HCT116 (cell line): ENCODE data around the gene CACNA1F. TPM values are rescaled to one million over a fixed set of nuclear protein-coding genes. Genes with fewer than 3 reads are reported as not detected.
A peak's percentile ranks its signal among the peaks of the same experiment; 100 is the strongest.

Experiments used
- ATAC-seq: fragments of 200-7000 bp; cut with Tn5 transposase; 2 replicates; pipeline ENCODE4 v1.9.1; 2020; ENCODE audit warnings: mild to moderate bottlenecking, moderate library complexity
- BruUV-seq: library from RNA; stranded (reverse); fragments of 400-500 nt; replicated peaks from 2 replicates; lab custom pipeline; 2021; lab: Mats Ljungman, UMichigan
- CTCF ChIA-PET: fragments of 300-600 bp; sonication (Branson Sonifier 250); formaldehyde crosslinking; loops from one replicate; lab custom pipeline; 2021; ENCODE audit warnings: antibody characterized with exemption; lab: Charles Lee
- POLR2A ChIA-PET: fragments of 300-600, 350-600 bp; sonication (Branson Sonifier 250); formaldehyde crosslinking; loops from one replicate; lab custom pipeline; 2021; ENCODE audit warnings: antibody characterized with exemption; lab: Charles Lee
- RAD21 ChIA-PET, 2 experiments: fragments of 300-600 bp; sonication (Branson Sonifier 250); formaldehyde crosslinking; loops; one replicate each; lab custom pipeline; 2023; ENCODE audit warnings: low total read pairs in 2 of 2; ENCODE audit not compliant: uncharacterized antibody in 2 of 2, unreplicated experiment in 2 of 2, low non-redundant PET in 1 of 2; lab: Charles Lee
- DNase-seq: peaks from one replicate; pipeline ENCODE4 v3.0.0-alpha.2; 2010; ENCODE audit warnings: low read depth, low spot score
- H2AFZ ChIP-seq: fragments of 200-600 bp; shearing (Covaris generic), sonication (generic); 2 replicates; pipeline ENCODE4 v1.6.1; 2017; ENCODE audit warnings: low read depth, mixed run types, mixed read lengths, antibody characterized with exemption, low read length; ENCODE audit not compliant: poor library complexity, severe bottlenecking
- H3K27ac ChIP-seq: 2 replicates; pipeline ENCODE4 v1.5.1; 2012; ENCODE audit warnings: low read depth, low read length
- H3K27me3 ChIP-seq: fragments of 200-600 bp; sonication (generic); 2 replicates; pipeline ENCODE4 v1.6.1; 2016; ENCODE audit warnings: mixed run types, low read length, mixed read lengths; ENCODE audit not compliant: insufficient read depth
- H3K36me3 ChIP-seq, 2 experiments: fragments of 200-500 bp in 1 of 2; fragments of 200-600 bp in 1 of 2; sonication (Bioruptor generic) in 1 of 2; sonication (generic) in 1 of 2; 2 replicates each; pipeline versions ENCODE4 v1.5.1 to v1.6.1; 2014 to 2016; ENCODE audit warnings: low read length in 2 of 2, inconsistent platforms in 1 of 2, mixed read lengths in 1 of 2, mixed run types in 1 of 2; ENCODE audit not compliant: insufficient read depth in 2 of 2, control insufficient read depth in 1 of 2
- H3K4me1 ChIP-seq, 2 experiments: fragments of 200-600 bp in 1 of 2; sonication (generic) in 1 of 2; 2 replicates each; pipeline versions ENCODE4 v1.5.1 to v1.6.1; 2012 to 2017; ENCODE audit warnings: low read length in 2 of 2, inconsistent platforms in 1 of 2, mild to moderate bottlenecking in 1 of 2, mixed read lengths in 1 of 2, mixed run types in 1 of 2, moderate library complexity in 1 of 2; ENCODE audit not compliant: insufficient read depth in 2 of 2, control insufficient read depth in 1 of 2
- H3K4me2 ChIP-seq: fragments of 200-600 bp; sonication (generic); 2 replicates; pipeline ENCODE4 v1.6.1; 2017; ENCODE audit warnings: mixed run types, low read length, mixed read lengths
- H3K4me3 ChIP-seq, 2 experiments: fragments of 200-600 bp in 1 of 2; sonication (generic) in 1 of 2; replicated peaks in 1 of 2; 2 replicates each; pipeline ENCODE4 v1.5.1; 2011 to 2016; ENCODE audit warnings: low read length in 2 of 2, control low read depth in 1 of 2, low read depth in 1 of 2, mild to moderate bottlenecking in 1 of 2, mixed read lengths in 1 of 2, mixed run types in 1 of 2
- H3K79me2 ChIP-seq: fragments of 200-600 bp; sonication (generic); 2 replicates; pipeline ENCODE4 v1.6.1; 2017; ENCODE audit warnings: mild to moderate bottlenecking, mixed run types, low read length, moderate library complexity, mixed read lengths; ENCODE audit not compliant: insufficient read depth
- H3K9ac ChIP-seq: fragments of 200-600 bp; sonication (generic); 2 replicates; pipeline ENCODE4 v1.6.1; 2016; ENCODE audit warnings: low read length, mixed read lengths
- H3K9me2 ChIP-seq: fragments of 200-600 bp; sonication (generic), shearing (Covaris generic); 2 replicates; pipeline ENCODE4 v1.6.1; 2017; ENCODE audit warnings: mixed run types, mild to moderate bottlenecking, moderate library complexity; ENCODE audit not compliant: insufficient read depth
- H3K9me3 ChIP-seq, 2 experiments: fragments of 200-500 bp in 1 of 2; fragments of 200-600 bp in 1 of 2; sonication (Bioruptor generic) in 1 of 2; sonication (generic) in 1 of 2; 2 replicates each; pipeline ENCODE4 v1.6.1; 2014 to 2017; ENCODE audit warnings: low read length in 2 of 2, mixed read lengths in 2 of 2, inconsistent platforms in 1 of 2, low read depth in 1 of 2, mild to moderate bottlenecking in 1 of 2, mixed run types in 1 of 2, moderate library complexity in 1 of 2; ENCODE audit not compliant: control insufficient read depth in 1 of 2, insufficient read depth in 1 of 2
- H4K20me1 ChIP-seq: fragments of 200-600 bp; sonication (generic), shearing (Covaris generic); 2 replicates; pipeline ENCODE4 v1.6.1; 2017; ENCODE audit warnings: mixed run types, mild to moderate bottlenecking, moderate library complexity; ENCODE audit not compliant: insufficient read depth
- CTCF ChIP-seq, 3 experiments: fragments of 200-600 bp in 1 of 3; sonication (generic) in 1 of 3; IDR thresholded peaks in 2 of 3; conservative IDR thresholded peaks in 1 of 3; 2 replicates each; pipeline ENCODE4 v1.5.1; 2012 to 2017; ENCODE audit warnings: low read depth in 2 of 3, low read length in 2 of 3, antibody characterized with exemption in 1 of 3, borderline replicate concordance in 1 of 3, control low read depth in 1 of 3, mild to moderate bottlenecking in 1 of 3, mixed read lengths in 1 of 3, mixed run types in 1 of 3, moderate library complexity in 1 of 3; ENCODE audit not compliant: insufficient read depth in 1 of 3
- EZH2 ChIP-seq: fragments of 200-600 bp; sonication (generic); IDR thresholded peaks from 2 replicates; pipeline ENCODE4 v1.6.1; 2017; ENCODE audit warnings: antibody characterized with exemption, mixed run types
- FOSL1 ChIP-seq: IDR thresholded peaks from 2 replicates; pipeline ENCODE4 v1.6.1; 2012; ENCODE audit warnings: low read depth
- MAX ChIP-seq: IDR thresholded peaks from 2 replicates; pipeline ENCODE4 v1.6.1; 2012
- SP1 ChIP-seq: IDR thresholded peaks from 2 replicates; pipeline ENCODE4 v1.6.1; 2012; ENCODE audit warnings: low read depth
- ZBTB33 ChIP-seq: IDR thresholded peaks from 2 replicates; pipeline ENCODE4 v1.6.1; 2011; ENCODE audit warnings: mild to moderate bottlenecking, low read length, moderate library complexity; ENCODE audit not compliant: insufficient replicate concordance; ENCODE audit errors: extremely low read depth
- intact Hi-C: fragments of 100-400 bp; cut with micrococcal nuclease; formaldehyde crosslinking; loops from 2 replicates; pipeline ENCODE4 v1.10.0; 2022
- total RNA-seq: library from RNA; stranded (reverse); gene quantifications from one replicate; pipeline ENCODE4 v1.2.1, GENCODE V29; 2021; ENCODE audit not compliant: unreplicated experiment

The CACNA1F gene
- total RNA-seq, 1 experiment from 2014 or later: not detected

GRCh38 chrX:49230500-49231232 lies 2.5 kb downstream of the CACNA1F start:
- no peaks in the 10 kb centered on the region for H3K79me2 ChIP-seq
- ChIA-PET POLR2A (no interaction called here), RAD21 (no interaction called here), CTCF (no interaction called here)
- H4K20me1 ChIP-seq: no peaks in the 10 kb centered on the region
- no peaks in the 10 kb centered on the region for H3K9me2 ChIP-seq
- H3K9ac ChIP-seq: no peak overlapping the region
- no peaks in the 10 kb centered on the region for H3K36me3 ChIP-seq
- no peaks in the 10 kb centered on the region for H3K9me3 ChIP-seq
- no peak for DNase-seq
- H3K4me3 ChIP-seq: no peak overlapping the region
- intact Hi-C loops: no loop called here
- no peak overlapping the region for H2AFZ ChIP-seq
- TF ChIP-seq MAX (no peak), ZBTB33 (no peak), CTCF (IDR thresholded peaks at IDR 0.05 in 2 of 3, conservative IDR thresholded peaks at IDR 0.05 in 1 of 3; ENCODE audit: borderline replicate concordance in 1 of 3, insufficient read depth in 1 of 3, low read depth in 2 of 3, low read length in 2 of 3) (no peak), FOSL1 (no peak), SP1 (no peak), EZH2 (no peak)
- no peak overlapping the region for H3K4me2 ChIP-seq
- no peaks in the 10 kb centered on the region for H3K4me1 ChIP-seq
- BruUV-seq: no TSS peak
- peak; percentile 28; the same call in 1 of the 2 replicates for ATAC-seq
- H3K27ac ChIP-seq: no peak overlapping the region
- H3K27me3 ChIP-seq: no peaks in the 10 kb centered on the region
